M059J (cell line): ENCODE results near the gene ELK4. TPM values are rescaled to one million over a fixed set of nuclear protein-coding genes. Genes with fewer than 3 reads are reported as not detected.
A peak's percentile ranks its signal among the peaks of the same experiment; 100 is the strongest.

Experiments used
- DNase-seq: peaks from one replicate; pipeline ENCODE4 v3.0.0-alpha.2; 2012; ENCODE audit warnings: low read depth
- total RNA-seq: library from RNA; depleted of rRNA; stranded (reverse); fragments of >200 nt; shearing (Covaris generic); gene quantifications from 2 replicates; pipeline ENCODE4 v1.2.3, GENCODE V29; 2014; rRNA removed

The ELK4 gene, protein sequence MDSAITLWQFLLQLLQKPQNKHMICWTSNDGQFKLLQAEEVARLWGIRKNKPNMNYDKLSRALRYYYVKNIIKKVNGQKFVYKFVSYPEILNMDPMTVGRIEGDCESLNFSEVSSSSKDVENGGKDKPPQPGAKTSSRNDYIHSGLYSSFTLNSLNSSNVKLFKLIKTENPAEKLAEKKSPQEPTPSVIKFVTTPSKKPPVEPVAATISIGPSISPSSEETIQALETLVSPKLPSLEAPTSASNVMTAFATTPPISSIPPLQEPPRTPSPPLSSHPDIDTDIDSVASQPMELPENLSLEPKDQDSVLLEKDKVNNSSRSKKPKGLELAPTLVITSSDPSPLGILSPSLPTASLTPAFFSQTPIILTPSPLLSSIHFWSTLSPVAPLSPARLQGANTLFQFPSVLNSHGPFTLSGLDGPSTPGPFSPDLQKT
- 13.7 and 21.1 TPM in 2 replicates for total RNA-seq

DNA sequence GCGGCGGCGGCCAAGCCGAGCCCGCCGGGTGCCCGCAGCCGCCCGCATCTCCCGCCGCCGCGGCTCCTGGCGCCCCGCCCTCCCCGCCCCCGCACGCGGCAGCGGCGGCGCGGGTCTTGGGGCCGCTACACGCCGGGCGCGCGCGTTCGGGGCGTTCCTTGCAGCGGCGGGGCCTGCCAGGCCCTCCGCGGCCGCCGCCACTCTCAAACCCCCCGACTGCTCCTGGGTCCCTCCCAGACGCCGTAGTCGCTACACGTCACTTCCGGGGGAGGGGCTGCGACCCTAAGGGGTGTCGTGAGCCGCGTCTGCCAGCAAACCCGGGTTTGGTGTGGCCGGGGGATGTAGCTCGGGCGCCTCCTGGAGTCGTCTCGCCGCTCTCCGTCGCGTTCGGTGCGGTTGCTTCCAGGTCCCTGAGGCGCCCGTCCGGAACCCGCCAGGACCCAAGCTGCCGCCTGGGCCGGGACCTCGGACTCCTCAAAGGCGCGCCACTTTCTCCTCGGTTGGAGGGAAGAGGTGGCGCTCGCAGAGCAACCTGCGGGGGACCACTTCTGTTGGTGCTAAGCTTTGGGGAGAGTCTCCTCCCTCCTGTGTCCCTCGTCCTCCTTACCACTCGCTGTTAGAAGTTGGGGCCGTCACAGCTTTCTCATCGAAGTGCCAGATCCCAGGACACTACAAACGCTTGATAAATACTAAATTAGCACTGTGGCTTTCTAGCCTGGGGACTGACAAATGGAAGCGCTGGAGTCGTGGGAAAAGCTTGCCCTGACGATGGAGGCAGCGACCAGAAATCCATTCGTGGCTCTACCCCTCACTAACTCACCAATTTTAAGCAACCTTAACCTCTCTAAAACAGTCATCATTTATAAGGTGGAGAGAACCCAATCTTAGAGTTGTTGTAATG, at the start of gene ELK4:
Gene ELK4 (minus strand): TSS at position 244 of the 901 bp plus-strand sequence. CDS start 8,129 bp downstream, outside the sequence.
- peak; percentile 98 for DNase-seq

DNA sequence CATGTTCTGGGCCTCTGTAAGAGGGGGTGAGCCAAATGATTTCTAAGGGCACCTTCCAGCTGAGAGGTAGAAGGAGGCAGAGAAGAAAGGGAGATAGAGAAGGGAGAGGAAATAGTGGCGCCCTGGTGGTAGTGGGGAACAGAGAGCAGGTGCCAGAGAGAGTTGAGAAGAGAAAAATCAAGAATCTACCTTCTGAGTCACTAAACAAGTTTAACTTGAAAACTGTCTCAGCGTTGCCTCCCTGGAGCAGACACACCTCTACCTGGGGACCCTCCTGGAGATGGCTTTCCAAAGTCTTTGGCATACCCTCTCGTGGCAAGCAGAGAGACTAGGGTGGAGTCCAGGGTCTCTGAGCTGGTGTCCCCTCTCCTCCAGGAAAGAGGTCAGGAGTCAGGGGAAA, 49.6 kb upstream of the ELK4 start:
- DNase-seq, result no peak

DNA sequence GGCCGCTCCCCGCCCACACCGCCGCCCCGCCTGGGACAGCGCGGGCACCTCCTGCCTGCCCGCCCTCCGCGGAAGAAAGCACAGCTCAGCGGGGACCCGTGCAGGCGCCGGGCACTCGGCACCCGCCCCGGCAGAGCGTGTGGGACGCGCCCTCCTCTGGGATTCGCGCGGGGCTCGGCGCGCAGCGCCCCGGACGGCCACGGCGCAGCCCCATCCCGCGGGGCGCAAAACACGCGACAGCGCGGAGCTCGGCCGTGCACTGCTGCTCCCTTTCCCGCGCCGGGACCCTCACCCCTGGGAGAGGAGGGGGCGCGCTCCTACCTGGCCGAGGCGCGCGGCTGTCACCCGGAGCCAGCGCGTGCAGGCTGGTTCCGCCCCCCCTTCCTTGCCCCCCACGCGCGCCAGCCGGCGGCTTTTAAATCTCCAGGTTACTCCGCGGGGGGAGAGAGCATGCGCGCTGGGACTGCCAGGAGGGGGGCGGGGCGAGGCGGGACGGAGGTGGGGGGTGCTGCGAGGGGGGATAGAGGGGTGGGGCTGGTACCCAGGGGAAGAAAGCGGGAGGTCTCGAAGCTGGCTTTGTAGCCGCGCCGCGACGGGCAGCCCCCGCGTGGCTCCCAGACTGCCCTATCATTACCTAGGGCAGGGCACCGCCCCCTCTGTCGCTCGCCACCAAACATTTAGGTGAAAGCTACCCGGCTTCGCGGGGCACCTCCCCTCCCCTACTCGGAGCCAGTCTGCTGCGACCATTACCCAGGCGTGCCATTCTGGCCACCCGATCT, 48.5 kb upstream of the ELK4 start, which contains the start of gene SLC45A3:
Gene SLC45A3 (minus strand): TSS at position 437 of the 779 bp plus-strand sequence. CDS start 15,853 bp downstream, outside the sequence.
- DNase-seq, result peak; percentile 25

DNA sequence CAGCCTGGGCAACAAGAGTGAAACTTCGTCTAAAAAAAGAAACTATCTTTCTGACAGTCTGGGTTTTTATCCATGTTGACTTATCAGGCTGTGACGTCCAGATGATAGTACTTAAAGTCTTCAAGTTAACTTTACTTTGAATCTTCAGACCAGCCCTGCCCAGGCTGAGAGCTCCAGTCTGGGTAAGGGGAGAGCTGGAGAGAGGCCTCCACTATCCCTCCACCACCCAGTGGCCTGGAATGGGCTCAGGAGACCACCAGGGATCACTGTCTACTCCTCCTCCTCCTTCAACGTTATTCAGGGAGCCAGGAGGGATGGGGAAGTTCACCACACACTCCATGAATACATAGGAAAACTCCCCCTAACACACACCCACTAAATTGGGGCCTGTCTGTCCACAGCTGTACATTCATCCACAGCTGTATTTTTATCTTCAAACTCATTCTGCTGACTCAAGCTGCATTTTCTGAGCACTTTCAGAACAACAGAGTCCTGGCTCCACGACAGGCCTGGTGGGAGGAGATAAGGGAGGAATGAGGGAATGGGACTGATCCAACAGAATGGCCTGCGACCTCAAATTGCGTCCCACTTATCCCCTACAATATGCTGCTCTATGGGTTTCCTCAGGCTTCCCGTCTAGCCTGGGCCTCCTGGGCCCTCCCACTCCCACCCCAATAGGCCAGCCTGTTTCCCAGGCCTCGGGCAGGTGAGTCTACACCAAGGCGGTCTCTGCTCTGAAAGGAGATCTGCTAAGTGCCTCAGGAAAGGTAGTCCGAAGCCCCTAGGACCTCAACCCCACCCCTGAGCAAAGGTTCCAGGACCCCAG, 46.7 kb upstream of the ELK4 start:
- no peak for DNase-seq

DNA sequence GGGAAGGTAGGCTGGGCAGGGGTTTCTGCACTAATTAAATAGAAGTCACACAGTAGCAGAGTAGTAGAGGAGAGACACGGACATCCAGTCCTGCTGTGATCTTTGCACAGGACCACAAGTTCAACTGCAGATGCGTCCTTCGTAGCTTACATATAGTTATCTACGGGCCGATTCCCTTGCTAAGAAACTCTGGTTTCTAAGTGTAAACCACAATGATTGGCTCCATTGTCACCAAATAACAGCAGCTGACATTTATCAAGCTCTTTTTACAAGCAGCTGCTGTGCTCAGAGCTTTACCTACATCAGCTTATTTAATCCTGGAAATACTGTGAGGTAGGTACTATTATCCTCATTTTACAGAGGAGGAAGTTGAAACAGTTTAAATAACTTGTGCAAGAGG, 45.4 kb upstream of the ELK4 start:
- no peak for DNase-seq

DNA sequence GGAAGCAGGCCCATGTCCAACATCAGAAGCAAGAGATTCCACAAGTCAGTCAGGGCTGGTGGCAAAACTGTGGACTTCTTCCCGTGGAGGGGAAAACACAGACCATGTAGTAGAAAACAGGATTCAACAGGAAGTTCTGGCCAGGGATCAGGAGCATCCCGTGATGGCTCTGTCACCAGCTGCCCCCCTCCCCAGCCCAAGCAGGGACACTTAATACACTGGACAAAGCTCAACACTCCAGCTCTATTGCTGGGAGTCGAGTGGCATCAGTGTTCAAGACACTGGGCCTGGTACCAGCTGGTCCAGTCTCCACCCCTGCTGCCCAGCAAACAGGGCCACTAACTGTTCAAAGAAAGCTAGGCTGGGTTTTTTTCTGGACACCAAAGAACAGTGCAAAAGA, 44.8 kb upstream of the ELK4 start:
- DNase-seq, result no peak

DNA sequence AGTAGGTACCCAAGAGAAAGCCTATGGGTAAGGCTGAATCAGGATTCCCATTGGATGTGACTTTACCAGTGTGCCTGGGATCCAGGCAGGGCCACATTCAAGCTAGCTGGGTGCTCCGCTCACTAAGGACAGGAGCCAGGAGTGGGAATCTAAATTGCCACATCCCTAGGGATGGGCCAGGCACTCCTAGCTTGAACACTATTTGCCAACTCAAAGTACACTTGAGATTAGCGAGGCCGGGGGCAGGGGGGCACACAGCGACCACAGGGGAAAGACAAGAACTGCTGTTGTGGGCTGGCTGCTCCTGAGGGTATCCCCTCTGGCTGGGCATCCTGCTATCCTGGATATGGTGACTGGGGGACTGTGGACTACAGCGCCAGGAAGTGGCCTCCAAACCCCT, 44.2 kb upstream of the ELK4 start:
- no peak for DNase-seq

DNA sequence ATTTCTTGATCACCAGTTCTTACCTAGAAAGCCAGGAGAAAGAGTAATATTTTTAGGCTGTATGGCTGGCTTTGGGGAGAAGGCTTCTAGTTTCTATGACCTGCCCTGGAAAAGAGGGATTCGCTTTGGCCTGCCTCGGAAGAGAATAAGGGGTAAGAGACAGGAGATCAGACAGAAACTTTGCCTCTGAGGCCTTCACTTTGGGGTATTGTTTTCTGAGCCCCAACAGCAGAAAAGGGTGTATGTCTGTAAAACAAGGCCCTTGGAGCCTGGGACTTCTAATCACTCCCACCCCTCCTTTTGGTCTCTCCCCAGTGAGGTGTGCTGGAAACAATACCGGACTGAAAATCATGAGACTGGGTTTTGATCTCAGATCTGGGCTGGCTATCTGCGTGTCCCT, 43.4 kb upstream of the ELK4 start:
- no peak for DNase-seq

DNA sequence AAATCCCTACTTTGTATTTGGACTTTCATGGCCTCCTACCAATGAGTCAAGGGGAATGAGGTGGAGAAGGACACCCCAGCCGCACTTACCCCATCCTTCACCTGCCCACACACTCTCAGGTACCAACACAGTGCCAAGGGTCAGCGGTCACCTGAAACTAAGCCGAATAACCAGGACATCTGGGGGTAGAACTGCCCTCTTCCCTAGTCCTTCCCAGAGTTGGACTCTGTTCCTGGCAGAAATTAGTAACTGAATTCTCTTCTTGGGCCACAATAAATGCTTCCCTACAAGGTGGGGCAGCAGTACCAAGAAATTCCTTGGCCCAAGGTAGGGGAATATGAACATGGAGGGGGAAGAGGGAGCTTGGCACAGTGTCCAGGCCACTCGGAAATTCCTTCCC, 41.2 kb upstream of the ELK4 start:
- no peak for DNase-seq

DNA sequence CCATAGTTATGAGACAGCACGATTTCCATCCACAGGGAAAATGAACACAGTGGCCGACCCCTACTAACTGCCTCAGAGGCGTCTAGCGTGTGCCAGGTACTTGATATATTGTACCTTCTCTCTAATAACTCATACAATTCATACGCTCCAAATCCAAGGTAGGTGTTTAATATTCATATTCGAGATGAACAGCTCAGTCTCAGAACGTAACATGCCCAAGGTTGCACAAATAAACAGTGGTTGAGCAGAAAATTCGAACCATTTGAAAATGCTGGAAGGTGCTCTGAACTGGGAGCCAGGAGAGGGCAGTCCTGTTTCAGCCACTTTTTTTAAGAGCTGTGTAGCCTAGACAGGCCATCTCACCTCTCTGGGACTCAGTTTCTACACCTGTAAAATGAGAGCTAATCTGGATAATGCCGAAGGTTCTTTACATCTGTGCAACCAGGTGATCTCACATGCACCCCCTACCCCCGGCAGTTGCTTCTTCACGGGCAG, 40.6 kb upstream of the ELK4 start:
- no peak for DNase-seq

DNA sequence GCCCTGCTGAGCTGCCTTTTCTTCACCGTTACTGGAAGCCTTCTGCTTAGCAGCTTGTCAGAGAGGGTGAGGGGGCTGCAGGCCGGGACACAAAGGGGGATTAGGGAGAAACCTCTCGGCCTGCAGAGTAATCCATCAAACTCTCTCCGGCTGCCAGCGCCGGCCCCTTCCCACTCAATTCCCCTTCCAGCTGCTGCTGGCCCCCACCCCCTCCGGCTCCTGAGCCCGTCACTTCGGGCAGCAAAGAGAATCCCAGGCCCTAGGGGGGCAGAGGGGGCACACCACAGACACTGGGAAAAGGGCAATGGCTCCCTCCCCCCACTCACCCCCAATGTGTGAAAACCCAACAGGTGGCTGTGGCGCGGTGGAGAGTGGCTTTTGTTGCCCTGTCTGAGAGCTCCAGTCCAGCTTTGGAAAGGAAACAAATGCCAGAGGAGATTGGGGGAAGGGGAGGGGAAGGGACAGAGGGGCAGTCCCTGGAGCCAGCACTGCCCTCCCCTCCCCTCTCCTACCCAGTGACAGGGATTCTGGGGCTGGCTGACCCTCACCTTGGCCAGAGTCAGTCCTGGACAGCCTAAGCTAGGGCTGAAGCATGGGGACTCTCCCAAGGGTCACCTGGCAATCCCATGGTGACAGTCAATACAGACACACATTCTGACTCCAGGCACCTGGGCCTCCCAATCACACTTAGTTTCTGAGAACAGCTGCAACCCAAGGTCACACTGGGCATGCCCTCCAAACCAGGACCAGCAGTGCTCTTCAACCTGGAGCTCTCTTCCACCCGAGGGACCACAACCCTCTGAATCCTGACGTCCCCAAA, 39.0 kb upstream of the ELK4 start:
- no peak for DNase-seq

DNA sequence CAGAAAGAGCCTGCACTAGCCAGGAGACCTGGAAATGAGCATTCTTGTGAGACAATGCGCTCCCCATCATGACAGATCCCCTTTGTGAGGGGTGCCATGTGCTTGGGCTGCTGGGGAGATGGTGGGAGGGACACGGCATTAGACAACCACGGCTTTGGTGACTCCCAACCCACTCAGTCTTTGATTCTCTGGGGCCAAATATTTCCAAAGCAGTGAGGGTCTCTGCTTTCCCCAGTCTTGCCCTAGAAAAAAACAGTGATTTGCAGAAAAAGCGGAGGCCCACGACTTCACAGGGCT, 38.3 kb upstream of the ELK4 start:
- DNase-seq, result no peak

DNA sequence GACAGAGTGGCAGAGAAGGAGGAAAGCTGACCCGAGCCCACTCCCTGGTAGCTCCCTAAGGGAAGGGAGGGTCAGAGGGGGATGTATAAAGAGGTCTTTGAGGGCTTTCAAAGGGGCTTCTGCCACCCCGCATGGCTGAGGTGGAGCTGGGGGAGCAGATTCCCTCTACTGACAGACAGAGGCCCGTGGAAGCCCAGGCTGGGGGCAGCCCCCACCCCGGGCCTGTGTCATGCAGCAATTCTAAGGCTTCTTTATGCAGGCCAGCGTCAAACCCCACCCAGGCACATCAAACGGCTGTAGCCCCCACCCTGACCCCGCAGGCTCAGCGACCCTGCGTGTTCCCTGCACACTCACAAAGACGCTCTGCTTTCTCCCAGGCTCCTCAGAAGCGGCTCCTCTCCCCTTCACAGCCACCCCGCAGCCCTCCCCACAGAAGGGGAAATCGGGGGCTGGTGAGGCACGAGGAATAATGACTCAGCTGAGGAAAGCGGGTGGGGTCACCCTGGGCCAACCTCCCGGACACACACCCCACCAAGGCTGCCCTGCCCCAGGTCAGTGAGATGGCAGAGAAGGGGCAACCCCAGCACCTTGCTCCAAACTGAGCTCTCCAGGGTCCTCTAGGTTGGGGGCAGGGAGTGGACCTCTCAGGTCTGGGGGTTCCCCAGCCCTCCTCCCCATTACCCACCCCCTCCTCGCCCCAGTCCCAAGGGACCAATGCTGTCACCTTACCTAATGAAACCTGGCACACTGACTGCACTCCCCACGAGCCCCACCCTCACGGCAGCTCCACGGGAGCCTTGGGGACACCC, 37.7 kb upstream of the ELK4 start:
- DNase-seq, result no peak

DNA sequence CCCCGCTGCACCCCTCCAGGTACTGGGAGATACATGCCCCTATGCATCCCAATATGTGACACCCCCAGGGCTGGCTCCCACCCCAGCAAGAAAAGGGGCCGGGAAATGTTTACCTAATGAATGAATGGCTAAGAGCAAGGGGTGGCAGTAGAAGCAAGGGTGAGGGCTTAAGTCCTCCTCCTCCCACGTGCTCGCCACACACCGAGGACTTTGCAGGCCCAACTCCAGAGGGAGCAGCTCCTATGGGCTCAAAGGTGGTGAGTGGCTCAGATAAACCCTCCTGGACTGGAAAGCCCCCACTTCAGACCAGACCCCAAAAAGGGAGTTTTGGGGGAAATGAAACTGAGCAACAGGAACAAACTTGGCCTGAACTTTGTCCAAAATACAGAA, 37.1 kb upstream of the ELK4 start:
- no peak for DNase-seq

DNA sequence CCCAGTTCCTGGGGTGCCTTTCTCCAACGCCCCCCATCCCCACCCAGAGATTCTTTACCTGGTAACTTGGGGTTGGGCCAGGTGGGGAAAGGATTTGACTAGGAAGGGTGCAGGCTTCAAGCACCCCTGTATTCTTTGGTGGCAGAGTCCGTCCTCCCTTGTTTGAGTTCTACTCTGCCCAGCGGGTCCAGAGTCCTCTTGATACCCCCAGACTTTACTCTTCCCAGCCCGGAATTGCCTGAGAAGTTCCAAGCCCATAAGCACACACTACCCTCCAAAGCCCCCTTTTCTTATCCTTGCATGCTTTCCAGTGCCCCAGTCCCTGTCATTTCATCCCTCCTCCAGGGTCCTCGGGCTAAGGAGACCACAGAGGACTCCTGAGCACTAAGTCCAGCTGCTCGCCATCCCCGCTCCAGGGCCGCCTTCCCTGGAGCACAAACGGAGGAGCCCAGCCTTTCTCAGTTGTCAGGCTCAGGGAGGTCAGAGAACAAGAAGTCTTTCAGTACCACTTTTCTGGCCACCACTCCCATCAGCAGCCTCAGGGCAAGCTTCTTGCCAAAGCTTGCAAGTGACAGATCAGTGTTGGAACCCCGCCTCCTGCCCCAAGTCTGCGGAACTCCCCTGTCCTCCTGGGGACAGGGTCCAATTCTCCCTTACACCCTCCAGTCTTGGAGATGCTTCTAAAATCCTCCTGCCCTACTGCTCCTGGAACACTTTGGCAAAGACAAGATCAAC, 36.3 kb upstream of the ELK4 start:
- no peak for DNase-seq

DNA sequence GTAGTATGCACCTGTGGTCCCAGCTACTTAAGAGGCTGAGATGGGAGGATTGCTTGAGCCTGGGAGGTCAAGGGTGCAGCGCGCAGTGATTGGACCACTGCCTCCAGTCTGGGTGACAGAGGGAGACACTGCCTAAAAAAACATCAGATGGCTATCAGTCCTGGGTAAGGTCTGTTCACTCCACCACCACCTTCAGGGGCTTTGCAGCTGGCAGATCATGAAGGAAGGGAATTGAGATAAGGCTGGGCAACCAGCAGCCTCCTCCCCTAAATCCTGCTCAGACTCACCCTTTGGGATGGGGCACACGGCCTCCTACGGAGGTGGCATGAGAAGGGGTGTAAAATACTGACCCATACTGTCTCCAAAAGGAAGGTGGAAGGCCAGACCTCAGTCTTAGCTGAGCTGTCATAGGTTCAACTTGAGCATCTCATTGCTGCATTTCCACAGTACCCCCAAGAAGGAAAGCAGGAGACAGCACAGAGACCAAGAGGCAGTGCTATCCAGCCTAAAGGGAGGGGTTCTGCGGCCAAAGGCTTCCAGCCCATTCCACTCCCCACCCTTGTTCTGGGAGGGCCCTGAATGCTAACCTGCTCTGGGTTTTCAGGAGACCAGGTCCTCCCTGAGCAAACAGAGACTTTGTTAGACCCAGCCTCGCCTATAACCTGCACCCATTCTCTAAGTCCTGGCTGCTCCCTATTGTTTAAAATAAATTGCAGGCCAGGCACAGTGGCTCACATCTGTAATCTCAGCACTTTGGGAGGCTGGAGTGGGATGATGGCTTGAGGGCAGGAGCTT, 34.8 kb upstream of the ELK4 start:
- DNase-seq, result no peak

DNA sequence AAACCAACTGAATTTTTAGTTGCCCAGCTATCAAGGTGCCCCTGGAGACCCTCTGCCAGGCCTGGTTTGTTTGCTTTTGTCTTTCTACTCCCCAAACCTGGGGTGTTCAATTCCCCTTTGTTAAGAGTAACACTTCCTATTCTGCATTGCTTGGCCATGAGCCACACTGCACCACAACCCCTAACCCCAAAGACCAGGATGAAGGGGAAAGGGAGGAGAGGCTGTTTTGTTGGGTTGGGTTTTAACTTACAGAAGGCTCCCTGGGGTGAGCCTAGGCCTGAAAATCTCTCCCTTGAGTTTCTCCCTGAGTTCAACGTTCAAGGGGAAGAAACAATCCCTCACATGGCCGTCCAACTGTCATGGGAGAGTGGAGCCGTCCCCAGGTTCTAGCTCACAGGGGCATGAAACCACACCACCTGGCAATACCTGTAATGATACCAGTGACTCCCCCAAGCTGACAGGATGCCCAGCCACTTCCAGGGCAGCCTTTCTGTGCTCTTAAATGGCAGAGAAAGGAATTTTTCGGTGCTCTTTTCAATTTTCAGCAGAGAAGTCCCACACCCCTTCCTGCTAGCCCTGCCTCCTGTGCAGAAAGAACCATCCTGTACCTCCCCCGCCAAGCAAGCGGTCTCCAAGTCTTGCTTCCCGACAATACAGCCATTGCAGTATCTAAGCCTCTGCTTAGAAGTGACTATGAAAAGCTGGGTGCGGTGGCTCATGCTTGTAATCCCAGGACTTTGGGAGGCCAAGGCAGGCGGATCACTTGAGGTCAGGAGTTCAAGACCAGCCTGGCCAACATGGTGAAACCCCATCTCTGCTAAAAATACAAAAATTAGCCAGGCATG, 33.6 kb upstream of the ELK4 start:
- DNase-seq, result no peak
